ENCODE data around the gene TEC.
"Not testable (repeated sequence)": the region's sequence is repeated elsewhere in the genome, so short reads cannot be mapped to it uniquely, and the experiment has no call there.

The TEC gene

DNA sequence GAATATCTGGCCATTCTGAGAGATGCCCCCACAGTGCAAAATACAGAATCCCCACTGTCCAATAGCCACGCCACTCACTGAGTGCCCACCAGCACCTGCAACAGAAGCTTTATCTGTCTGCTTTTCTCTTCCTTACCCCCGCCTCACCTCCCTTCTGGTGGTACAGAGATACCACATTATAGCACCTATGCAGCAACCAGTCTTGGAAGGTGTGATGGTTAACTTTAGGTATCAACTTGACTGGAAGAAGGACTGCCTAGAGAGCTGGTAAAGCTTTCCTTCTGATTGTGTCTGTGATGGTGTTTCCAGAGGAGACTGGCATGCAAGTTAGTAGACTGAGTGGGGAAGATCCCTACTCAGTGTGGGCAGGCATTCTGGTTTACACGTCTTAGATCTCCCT lies 73.8 kb downstream of the TEC start:
- no peak for DNase-seq (ENCODE audit: low read depth)

GRCh38 chr4:48195374-48195773 lies 74.3 kb downstream of the TEC start:
- no peak for DNase-seq (ENCODE audit: low read depth)

GRCh38 chr4:48194971-48195370 lies 74.7 kb downstream of the TEC start:
- no peak for DNase-seq (ENCODE audit: low read depth)

DNA sequence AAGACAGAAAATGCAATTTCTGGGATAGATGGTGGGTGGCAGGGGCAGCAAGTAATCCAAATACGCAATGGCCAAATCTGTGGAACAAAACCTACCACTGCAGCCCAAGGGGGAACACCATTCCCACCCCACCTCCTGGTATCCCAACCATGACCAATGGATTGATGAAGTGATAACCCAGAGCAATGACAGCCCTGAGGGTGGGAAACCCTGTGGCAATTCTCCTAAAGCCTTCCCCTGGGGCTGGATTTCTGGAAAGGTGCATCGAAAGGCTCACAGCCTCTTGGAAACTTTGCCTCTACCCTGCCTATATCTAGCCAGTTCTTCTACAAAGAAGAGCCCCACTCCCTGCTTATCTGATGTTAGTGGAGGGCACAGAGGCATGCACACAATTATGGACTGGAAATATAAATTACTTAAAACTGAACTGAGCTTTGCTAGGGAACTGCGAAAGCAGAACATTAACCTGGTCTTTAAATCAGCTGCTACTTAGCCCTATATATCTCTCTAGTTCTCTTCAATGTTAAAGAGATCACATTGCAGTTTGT lies 75.6 kb downstream of the TEC start:
- no peak for DNase-seq (ENCODE audit: low read depth)

- DNase-seq (ENCODE audit: low read depth): no peak
Measured at GRCh38 chr4:48193096-48193836, 76.4 kb downstream of the TEC start.

DNA sequence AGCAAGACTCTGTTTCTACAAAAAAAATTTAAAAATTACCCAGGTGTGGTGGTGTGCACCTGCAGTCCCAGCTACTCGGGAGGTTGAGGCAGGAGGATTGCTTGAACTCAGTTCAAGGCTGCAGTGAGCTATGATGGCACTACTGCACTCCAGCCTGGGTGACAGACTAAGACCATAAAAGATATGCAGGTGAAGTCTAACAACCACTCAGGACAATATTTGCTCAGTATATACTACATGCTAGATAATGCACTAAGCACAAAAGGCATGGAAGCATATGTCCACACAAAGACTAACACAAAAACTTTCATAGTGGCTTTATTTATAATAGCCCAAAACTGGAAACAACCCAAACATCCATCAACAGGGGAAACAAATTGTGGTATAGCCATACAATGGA lies 77.9 kb downstream of the TEC start:
- no peak for DNase-seq (ENCODE audit: low read depth)

GRCh38 chr4:48190839-48191238 lies 78.8 kb downstream of the TEC start:
- no peak for DNase-seq (ENCODE audit: low read depth)

DNA sequence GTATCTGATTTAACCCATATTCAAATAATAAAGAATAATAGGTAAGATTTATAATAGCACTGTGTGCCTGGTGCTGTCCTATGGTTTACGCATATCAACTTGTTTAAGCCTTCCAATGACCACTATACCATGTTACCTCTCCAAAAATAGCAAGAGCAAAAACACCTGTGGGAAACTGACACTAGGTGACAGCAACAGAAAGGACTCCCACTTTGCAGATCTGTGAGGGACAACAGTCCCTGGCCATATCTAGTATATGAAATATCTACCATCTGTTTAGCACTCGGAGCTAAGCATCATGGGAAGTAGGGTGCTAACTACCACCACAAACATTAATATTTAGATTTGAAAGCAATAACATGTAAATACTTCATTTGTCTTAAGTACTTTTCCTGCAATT lies 79.9 kb downstream of the TEC start:
- no peak for DNase-seq (ENCODE audit: low read depth)

- no peak for DNase-seq (ENCODE audit: low read depth)
Measured at GRCh38 chr4:48188390-48188789, 81.2 kb downstream of the TEC start.

GRCh38 chr4:48187813-48188212 lies 81.8 kb downstream of the TEC start:
- no peak for DNase-seq (ENCODE audit: low read depth)

- DNase-seq (ENCODE audit: low read depth): not testable (repeated sequence)
Measured at GRCh38 chr4:48187066-48187465, 82.6 kb downstream of the TEC start.

- not testable (repeated sequence) for DNase-seq (ENCODE audit: low read depth)
Measured at GRCh38 chr4:48186394-48186793, 83.2 kb downstream of the TEC start.

DNA sequence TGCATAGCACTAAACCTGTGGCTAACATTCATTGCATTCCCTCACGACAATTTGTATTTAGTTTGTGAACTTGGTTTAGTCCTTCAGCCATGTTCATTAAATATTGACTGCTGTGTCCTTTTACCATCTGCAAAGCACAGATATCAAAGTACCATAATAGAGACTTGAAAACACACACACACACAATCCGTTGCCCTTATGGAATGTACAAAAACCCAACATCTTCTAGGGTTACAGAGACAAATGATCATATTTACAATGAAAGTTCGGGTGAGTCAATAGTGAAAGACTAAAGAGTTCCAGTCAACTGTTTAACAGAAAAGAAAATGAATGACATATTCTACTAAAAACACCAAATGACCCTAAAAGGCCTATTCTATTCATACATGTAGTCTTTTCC lies 84.8 kb downstream of the TEC start:
- DNase-seq (ENCODE audit: low read depth): no peak

- no peak for DNase-seq (ENCODE audit: low read depth)
Measured at GRCh38 chr4:48180234-48180633, 89.4 kb downstream of the TEC start.

GRCh38 chr4:48178931-48179330 lies 90.7 kb downstream of the TEC start:
- DNase-seq (ENCODE audit: low read depth): no peak

DNA sequence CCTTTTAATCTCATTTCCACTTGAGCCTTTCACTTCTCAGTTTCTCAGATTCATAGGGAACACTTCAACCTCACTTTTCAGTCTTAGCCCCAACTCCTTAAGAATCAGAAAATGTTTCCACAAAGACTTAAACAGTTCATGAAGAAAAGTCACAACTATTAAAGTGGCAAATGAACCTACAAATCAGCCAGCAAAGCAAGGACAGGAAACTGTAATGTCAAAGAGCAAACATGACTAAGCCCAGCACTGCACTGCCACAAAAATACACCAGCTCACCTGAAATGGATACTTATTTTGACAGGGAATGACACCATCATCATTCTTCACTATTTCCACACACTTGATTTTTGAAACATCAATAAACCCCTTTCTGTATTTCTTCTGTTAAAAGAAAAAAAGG lies 93.8 kb downstream of the TEC start:
- no peak for DNase-seq (ENCODE audit: low read depth)

GRCh38 chr4:48175328-48175727 lies 94.3 kb downstream of the TEC start:
- DNase-seq (ENCODE audit: low read depth): no peak

GRCh38 chr4:48173056-48173991 lies 96.3 kb downstream of the TEC start:
- no peak for DNase-seq (ENCODE audit: low read depth)

- DNase-seq (ENCODE audit: low read depth): no peak
Measured at GRCh38 chr4:48172651-48173050, 97.0 kb downstream of the TEC start.

DNA sequence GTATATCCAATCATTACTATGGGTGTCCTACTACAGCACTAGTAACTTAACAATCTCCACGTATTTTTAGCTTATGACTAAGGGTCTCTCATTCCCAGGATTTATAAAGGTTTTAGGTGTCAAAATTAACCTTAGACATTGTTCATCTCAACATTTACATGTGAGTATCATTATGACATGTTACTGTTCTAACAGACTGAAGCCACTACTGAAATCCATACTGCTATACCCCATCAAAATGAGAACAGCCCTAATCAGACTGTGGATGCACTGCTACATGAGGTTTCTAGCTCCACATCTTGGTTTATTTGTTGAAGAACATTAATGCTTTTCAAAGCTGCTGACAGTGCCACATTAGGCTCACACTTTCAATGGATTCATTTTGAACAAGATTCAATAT lies 100.0 kb downstream of the TEC start:
- no peak for DNase-seq (ENCODE audit: low read depth)

DNA sequence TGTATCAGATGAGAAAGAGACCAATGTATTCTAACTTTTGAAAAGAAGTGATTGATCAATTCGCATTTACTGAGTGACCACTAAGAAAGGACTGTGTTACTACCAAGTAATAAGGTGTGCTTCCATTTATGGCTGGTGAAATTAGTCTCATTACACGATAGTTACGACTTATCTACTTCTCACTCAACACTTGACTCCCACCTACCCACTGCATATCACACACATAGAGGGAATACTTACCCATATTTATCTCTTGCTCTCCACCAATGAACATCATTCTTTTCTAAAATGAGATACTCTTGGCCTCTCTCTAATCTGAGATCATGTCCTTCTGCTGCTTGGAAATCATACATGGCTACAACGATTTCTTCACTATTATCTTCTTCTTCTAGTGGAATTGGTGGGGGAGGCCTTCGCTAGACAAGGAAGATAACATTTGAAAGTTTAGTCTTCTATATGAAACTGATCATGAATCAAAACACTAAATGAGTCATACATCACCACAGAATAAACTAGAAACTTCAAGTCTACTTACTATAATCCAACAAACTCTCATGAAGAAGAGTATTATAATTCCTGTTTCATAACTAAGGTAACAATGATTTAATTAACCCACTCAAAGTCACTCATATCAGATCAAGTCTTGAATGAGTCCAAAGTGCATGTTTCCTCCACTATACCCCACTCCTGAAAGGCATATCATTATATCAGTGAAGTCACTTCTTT lies 101.9 kb downstream of the TEC start:
- DNase-seq (ENCODE audit: low read depth): no peak

DNA sequence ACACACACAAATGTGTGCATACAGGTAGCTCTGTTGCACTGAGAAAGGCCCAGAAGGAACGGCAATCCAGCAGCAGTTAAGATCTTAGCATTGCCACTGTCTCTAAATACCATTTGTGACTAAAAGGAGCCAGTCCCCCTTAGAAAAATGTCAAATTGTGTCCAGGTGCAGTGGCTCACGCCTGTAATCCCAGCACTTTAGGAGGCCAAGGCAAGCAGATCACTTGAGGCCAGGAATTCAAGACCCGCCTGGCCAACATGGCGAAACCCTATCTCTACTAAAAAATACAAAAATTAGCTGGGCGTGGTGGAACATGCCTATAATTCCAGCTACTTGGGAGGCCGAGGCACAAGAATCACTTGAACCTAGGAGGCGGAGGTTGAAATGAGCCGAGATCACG lies 105.1 kb downstream of the TEC start:
- DNase-seq (ENCODE audit: low read depth): not testable (repeated sequence)
